ENCODE measurements around the gene KCTD2.
"Not testable (repeated sequence)": the region's sequence is repeated elsewhere in the genome, so short reads cannot be mapped to it uniquely, and the experiment has no call there.

KCTD2 gene

GRCh38 chr17:75046407-75047289 is at the start of gene KCTD2, which contains the start of gene ATP5PD:
Gene KCTD2, plus strand, starts transcription at chr17:75047225. Its CDS starts 26 bp downstream, at chr17:75047251.
Gene ATP5PD, minus strand, starts transcription at chr17:75046969. Its CDS starts 4,319 bp downstream, at chr17:75042650.
- peak; percentile 91 for DNase-seq (ENCODE audit: low read depth)

GRCh38 chr17:74998783-74999182 is 48.2 kb upstream of the KCTD2 start:
- DNase-seq (ENCODE audit: low read depth), result no peak

- DNase-seq (ENCODE audit: low read depth), result no peak
Measured at GRCh38 chr17:74999523-74999922, 47.5 kb upstream of the KCTD2 start.

GRCh38 chr17:75001915-75002843 is 44.8 kb upstream of the KCTD2 start:
- no peak for DNase-seq (ENCODE audit: low read depth)

- DNase-seq (ENCODE audit: low read depth), result no peak
Measured at GRCh38 chr17:75003070-75003956, 43.7 kb upstream of the KCTD2 start.

- no peak for DNase-seq (ENCODE audit: low read depth)
Measured at GRCh38 chr17:75003957-75004355, 43.1 kb upstream of the KCTD2 start.

GRCh38 chr17:75004371-75004770 is 42.7 kb upstream of the KCTD2 start:
- DNase-seq (ENCODE audit: low read depth), result no peak

GRCh38 chr17:75005291-75005690 is 41.7 kb upstream of the KCTD2 start:
- no peak for DNase-seq (ENCODE audit: low read depth)

- DNase-seq (ENCODE audit: low read depth), result not testable (repeated sequence)
Measured at GRCh38 chr17:75006084-75006483, 40.9 kb upstream of the KCTD2 start.

GRCh38 chr17:75006653-75007052 is 40.4 kb upstream of the KCTD2 start:
- DNase-seq (ENCODE audit: low read depth), result no peak

GRCh38 chr17:75008373-75008772 is 38.7 kb upstream of the KCTD2 start:
- DNase-seq (ENCODE audit: low read depth), result no peak

- no peak for DNase-seq (ENCODE audit: low read depth)
Measured at GRCh38 chr17:75009139-75009724, 37.8 kb upstream of the KCTD2 start.

GRCh38 chr17:75010683-75011400 is 36.2 kb upstream of the KCTD2 start:
- no peak for DNase-seq (ENCODE audit: low read depth)

- DNase-seq (ENCODE audit: low read depth), result no peak
Measured at GRCh38 chr17:75011401-75012095, 35.5 kb upstream of the KCTD2 start.

- no peak for DNase-seq (ENCODE audit: low read depth)
Measured at GRCh38 chr17:75012096-75012345, 35.0 kb upstream of the KCTD2 start.

GRCh38 chr17:75012346-75013091 is 34.5 kb upstream of the KCTD2 start, which contains the start of gene MRPL58:
Gene MRPL58, plus strand, starts transcription at chr17:75012670. Its CDS starts 17 bp downstream, at chr17:75012687.
- DNase-seq (ENCODE audit: low read depth), result peak; percentile 53

GRCh38 chr17:75013092-75013559 is 33.9 kb upstream of the KCTD2 start:
- no peak for DNase-seq (ENCODE audit: low read depth)

GRCh38 chr17:75019146-75019545 is 27.9 kb upstream of the KCTD2 start:
- DNase-seq (ENCODE audit: low read depth), result no peak

GRCh38 chr17:75019710-75020109 is 27.3 kb upstream of the KCTD2 start:
- no peak for DNase-seq (ENCODE audit: low read depth)

Measured in T-helper 22 cell (primary cell).